ENCODE measurements around the gene METTL25. TPM values are rescaled to one million over a fixed set of nuclear protein-coding genes. Genes with fewer than 3 reads are reported as not detected.

The METTL25 gene
- total RNA-seq, 1 experiment from 2014 or later, result 2.2 TPM

DNA sequence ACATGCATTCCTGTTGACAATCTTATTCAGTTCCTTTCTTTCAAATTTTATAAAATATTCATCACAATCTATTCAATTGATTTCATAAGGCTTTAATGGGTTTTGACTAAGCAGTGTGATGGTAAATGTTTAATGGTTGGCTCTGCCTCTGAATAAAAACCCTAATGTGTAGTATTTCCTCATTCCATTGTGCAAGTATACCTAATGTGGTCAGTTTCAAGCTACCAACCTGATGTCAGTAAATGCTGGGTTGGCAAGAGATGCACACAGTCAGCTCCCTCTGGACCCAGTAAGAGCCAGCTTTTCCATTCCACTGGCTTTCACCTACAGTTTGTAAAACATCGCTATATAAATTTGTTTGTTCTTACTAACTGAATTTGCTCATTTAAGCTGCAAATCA, 53.9 kb downstream of the METTL25 start:
- Histone ChIP-seq H3F3A (ENCODE audit: insufficient read depth, low read depth) (no peaks in the 10 kb centered on the region), H3K9me2 (ENCODE audit: insufficient read depth) (no peaks in the 10 kb centered on the region; the same call in 1 of the 2 replicates), H3K27me3 (ENCODE audit: insufficient read depth, low read depth) (no peaks in the 10 kb centered on the region), H3K4me3 (no peak overlapping the region), H3K9me3 (ENCODE audit: insufficient read depth, low read depth) (no peaks in the 10 kb centered on the region), H3K4me1 (replicated peaks; ENCODE audit: insufficient read depth) (no peaks in the 10 kb centered on the region), H3K79me2 (ENCODE audit: low read depth) (no peaks in the 10 kb centered on the region), H3K36me3 (ENCODE audit: low read depth) (no peaks in the 10 kb centered on the region), H4K20me1 (ENCODE audit: insufficient read depth) (no peaks in the 10 kb centered on the region), H3K4me2 (no peak overlapping the region), H2AFZ (0 out of 2 replicates have a peak overlapping the region, but pooled peaks have one; percentile 46), H3K27ac (no peak overlapping the region)
- peak in 1 of 2 experiments; percentile 35 for DNase-seq
- BruUV-seq (replicated peaks), result no TSS peak
- intact Hi-C loops (cut with micrococcal nuclease; ENCODE audit: unreplicated experiment), result no loop called here
- ChIA-PET CTCF (interaction anchor here (0.6 kb wide), 1 partner anchor 31 kb away, joined by 3 read pairs; no protein-coding TSS in a partner anchor), POLR2A (ENCODE audit: unreplicated experiment) (no interaction called here)
- no peak for TF ChIP-seq EZH2 (IDR thresholded peaks at IDR 0.05; ENCODE audit: low read depth)

GRCh38 chr12:82414044-82414443, 55.7 kb downstream of the METTL25 start:
- POLR2A ChIA-PET (ENCODE audit: unreplicated experiment), result no interaction called here

DNA sequence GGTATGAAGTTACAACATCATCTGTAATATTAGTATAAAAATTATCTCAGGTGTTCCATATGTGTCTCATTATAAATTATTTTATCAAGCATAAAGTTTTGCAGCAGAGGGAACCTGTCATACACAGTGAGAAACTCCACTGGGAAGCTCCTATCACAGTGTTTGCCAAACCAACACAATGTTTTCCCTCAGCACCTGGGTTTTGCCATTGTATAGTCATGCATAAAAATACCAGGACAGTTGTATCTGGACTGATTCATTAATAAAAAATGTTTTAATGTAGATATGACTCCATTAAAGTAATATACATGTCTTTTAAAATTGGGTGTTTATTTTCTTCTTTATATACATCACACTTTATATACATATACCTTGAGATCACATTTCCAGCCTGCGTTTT, 56.6 kb downstream of the METTL25 start:
- intact Hi-C loops (cut with micrococcal nuclease; ENCODE audit: unreplicated experiment), result no loop called here
- no peak for TF ChIP-seq EZH2 (IDR thresholded peaks at IDR 0.05; ENCODE audit: low read depth)
- TF ChIP-seq, protein P1, sequence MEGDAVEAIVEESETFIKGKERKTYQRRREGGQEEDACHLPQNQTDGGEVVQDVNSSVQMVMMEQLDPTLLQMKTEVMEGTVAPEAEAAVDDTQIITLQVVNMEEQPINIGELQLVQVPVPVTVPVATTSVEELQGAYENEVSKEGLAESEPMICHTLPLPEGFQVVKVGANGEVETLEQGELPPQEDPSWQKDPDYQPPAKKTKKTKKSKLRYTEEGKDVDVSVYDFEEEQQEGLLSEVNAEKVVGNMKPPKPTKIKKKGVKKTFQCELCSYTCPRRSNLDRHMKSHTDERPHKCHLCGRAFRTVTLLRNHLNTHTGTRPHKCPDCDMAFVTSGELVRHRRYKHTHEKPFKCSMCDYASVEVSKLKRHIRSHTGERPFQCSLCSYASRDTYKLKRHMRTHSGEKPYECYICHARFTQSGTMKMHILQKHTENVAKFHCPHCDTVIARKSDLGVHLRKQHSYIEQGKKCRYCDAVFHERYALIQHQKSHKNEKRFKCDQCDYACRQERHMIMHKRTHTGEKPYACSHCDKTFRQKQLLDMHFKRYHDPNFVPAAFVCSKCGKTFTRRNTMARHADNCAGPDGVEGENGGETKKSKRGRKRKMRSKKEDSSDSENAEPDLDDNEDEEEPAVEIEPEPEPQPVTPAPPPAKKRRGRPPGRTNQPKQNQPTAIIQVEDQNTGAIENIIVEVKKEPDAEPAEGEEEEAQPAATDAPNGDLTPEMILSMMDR (conservative IDR thresholded peaks at IDR 0.05), result no peak
- H3K27me3 ChIP-seq (ENCODE audit: insufficient read depth, low read depth), result no peaks in the 10 kb centered on the region
- H3F3A ChIP-seq (ENCODE audit: insufficient read depth, low read depth), result no peaks in the 10 kb centered on the region
- no peak overlapping the region for H3K4me3 ChIP-seq
- no peaks in the 10 kb centered on the region for H4K20me1 ChIP-seq (ENCODE audit: insufficient read depth)
- DNase-seq, result no peak
- no TSS peak for BruUV-seq (replicated peaks)
- no peak overlapping the region for H3K4me2 ChIP-seq
- H3K36me3 ChIP-seq (ENCODE audit: low read depth), result no peaks in the 10 kb centered on the region
- no peak overlapping the region for H3K27ac ChIP-seq
- no peaks in the 10 kb centered on the region; the same call in 1 of the 2 replicates for H3K9me2 ChIP-seq (ENCODE audit: insufficient read depth)
- no peak overlapping the region for H2AFZ ChIP-seq
- H3K79me2 ChIP-seq (ENCODE audit: low read depth), result no peaks in the 10 kb centered on the region
- ChIA-PET CTCF (no interaction called here), POLR2A (ENCODE audit: unreplicated experiment) (no interaction called here)
- H3K4me1 ChIP-seq (replicated peaks; ENCODE audit: insufficient read depth), result no peaks in the 10 kb centered on the region
- H3K9me3 ChIP-seq (ENCODE audit: insufficient read depth, low read depth), result no peaks in the 10 kb centered on the region

More at GRCh38 chr12:82414044-82414443, 55.7 kb downstream of the METTL25 start:
- TF ChIP-seq, protein P1 (conservative IDR thresholded peaks at IDR 0.05), result no peak
- TF ChIP-seq EZH2 (IDR thresholded peaks at IDR 0.05; ENCODE audit: low read depth), result no peak
- Histone ChIP-seq H3K27ac (no peak overlapping the region), H3K9me3 (ENCODE audit: insufficient read depth, low read depth) (no peaks in the 10 kb centered on the region), H3K4me2 (no peak overlapping the region), H3K4me3 (no peak overlapping the region), H3K9me2 (ENCODE audit: insufficient read depth) (no peaks in the 10 kb centered on the region; the same call in 1 of the 2 replicates), H4K20me1 (ENCODE audit: insufficient read depth) (no peaks in the 10 kb centered on the region), H3K27me3 (ENCODE audit: insufficient read depth, low read depth) (no peaks in the 10 kb centered on the region), H3K79me2 (ENCODE audit: low read depth) (no peaks in the 10 kb centered on the region), H3K4me1 (replicated peaks; ENCODE audit: insufficient read depth) (no peaks in the 10 kb centered on the region), H2AFZ (no peak overlapping the region), H3F3A (ENCODE audit: insufficient read depth, low read depth) (no peaks in the 10 kb centered on the region), H3K36me3 (ENCODE audit: low read depth) (no peaks in the 10 kb centered on the region)
- CTCF ChIA-PET, result no interaction called here
- no TSS peak for BruUV-seq (replicated peaks)
- intact Hi-C loops (cut with micrococcal nuclease; ENCODE audit: unreplicated experiment), result no loop called here
- DNase-seq, result no peak

DNA sequence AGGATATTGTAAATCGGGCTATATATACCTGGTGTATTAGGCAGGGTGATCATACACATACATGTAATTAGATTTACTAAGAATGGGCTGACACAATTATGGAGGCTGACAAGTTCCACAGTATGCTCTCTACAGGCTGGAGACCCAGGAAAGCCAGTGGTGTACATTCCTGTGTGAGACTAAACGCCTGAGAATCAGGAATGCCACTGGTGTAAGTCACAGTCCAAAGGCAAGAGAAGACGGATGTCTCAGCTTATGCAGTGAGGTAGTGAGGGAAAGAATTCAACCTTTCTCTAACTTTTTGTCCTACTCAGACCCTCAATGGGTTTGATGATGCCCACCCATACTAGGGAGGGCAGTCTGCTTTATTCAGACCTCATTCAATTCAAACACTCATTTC, 57.1 kb downstream of the METTL25 start:
- no peak for DNase-seq
- Histone ChIP-seq H3K9me3 (ENCODE audit: insufficient read depth, low read depth) (no peaks in the 10 kb centered on the region), H3K79me2 (ENCODE audit: low read depth) (no peaks in the 10 kb centered on the region), H4K20me1 (ENCODE audit: insufficient read depth) (no peaks in the 10 kb centered on the region), H3K4me1 (replicated peaks; ENCODE audit: insufficient read depth) (no peaks in the 10 kb centered on the region), H2AFZ (no peak overlapping the region), H3F3A (ENCODE audit: insufficient read depth, low read depth) (no peaks in the 10 kb centered on the region), H3K4me3 (no peak overlapping the region), H3K27me3 (ENCODE audit: insufficient read depth, low read depth) (no peaks in the 10 kb centered on the region), H3K4me2 (no peak overlapping the region), H3K36me3 (ENCODE audit: low read depth) (no peaks in the 10 kb centered on the region), H3K9me2 (ENCODE audit: insufficient read depth) (no peaks in the 10 kb centered on the region; the same call in 1 of the 2 replicates), H3K27ac (no peak overlapping the region)
- BruUV-seq (replicated peaks), result no TSS peak
- POLR2A ChIA-PET (ENCODE audit: unreplicated experiment), result no interaction called here
- CTCF ChIA-PET, result no interaction called here
- TF ChIP-seq EZH2 (IDR thresholded peaks at IDR 0.05; ENCODE audit: low read depth), result no peak
- TF ChIP-seq, protein P1 (conservative IDR thresholded peaks at IDR 0.05), result no peak
- intact Hi-C loops (cut with micrococcal nuclease; ENCODE audit: unreplicated experiment), result no loop called here
